Measurements from ENCODE around the gene UNC93A.
"Not testable (repeated sequence)": the region's sequence is repeated elsewhere in the genome, so short reads cannot be mapped to it uniquely, and the experiment has no call there.

The UNC93A gene

DNA sequence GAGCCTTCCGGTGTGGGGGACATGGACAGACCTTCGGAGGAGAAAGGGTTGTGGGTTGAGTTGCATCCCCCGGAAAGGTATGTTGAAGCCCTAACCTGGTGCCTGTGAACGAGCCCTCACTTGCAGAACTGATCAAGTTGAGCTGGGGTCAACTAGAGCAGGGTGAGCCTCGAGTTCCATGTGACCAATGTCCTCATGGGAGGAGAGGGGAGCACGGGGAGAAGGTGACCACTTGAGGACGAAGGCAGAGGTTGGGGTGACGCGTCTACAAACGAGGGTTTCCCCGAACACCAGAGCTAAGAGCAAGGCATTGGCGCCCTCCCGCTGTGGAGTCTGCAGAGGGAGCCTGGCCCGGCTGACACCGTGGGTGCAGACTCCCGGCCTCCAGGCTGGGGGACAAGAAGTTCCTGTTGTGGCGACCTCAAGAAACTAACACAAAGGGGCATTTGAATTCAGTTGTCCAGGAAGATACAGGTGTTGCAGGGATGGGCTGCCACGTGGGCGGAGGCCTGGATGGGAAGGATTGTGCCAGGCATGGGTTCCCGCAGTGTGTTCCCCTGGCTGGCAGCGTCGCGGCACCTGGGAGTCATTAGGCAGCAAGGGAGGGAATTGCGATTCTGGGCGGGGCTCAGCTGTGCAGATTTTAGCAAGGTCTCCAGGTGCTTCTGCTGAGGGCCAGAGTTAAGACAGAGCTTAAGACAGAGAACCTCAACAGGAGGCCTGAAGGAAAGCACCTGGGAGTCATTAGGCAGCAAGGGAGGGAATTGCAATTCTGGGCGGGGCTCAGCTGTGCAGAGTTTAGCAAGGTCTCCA, 20.4 kb upstream of the UNC93A start:
- DNase-seq (ENCODE audit: low read depth) = no peak

DNA sequence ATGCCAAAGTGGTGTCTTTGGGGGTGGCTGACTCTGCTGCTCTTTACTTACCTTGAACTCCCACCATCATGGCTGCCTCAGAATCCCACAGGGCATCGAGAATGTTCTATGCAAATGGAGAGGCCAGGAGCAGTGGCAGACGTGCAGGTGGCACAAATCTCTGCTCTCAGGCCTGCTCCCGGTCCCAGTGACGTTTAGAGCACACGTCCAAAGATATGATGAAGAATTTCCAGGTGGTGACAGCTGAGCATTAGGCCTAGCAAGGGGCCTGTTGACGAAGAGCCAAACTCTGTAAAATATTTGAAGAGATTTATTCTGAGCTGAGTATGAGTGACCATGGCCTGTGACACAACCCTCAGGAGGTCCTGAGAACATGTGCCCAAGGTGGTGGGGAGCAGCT, 19.0 kb upstream of the UNC93A start:
- DNase-seq (ENCODE audit: low read depth) = no peak

DNA sequence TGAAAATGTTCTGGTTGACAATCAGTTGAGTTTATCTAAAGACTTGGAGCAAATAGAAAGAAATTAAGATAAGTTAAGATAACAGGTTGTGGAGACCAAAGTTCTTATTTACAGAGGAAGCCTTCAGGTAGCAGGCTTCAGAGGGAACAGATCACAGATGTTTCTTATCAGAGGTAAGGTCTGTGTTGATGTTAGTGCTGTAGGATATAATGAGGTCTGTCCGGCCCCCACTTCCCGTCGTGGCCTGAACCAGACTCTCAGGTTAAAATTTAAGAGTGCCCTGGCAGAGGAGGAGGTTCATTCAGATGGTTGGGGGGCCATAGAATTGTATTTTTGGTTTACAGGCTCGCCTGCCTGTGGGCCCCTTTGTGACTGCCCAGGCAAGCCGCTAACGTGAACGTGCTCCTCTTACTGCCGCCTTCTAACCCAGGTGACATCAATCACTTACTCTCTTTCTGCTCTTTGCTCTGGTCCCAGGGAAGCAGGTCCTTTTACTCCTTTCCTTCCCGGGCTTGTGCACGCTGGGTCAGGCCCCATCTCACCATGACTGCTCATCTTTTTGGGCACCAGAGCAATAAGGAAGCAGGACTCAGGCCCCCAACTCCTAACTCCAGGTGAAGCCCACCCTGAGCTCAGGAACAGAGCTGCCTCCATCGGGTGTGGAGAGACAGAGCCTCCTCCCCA, 18.3 kb upstream of the UNC93A start:
- DNase-seq (ENCODE audit: low read depth) = no peak

DNA sequence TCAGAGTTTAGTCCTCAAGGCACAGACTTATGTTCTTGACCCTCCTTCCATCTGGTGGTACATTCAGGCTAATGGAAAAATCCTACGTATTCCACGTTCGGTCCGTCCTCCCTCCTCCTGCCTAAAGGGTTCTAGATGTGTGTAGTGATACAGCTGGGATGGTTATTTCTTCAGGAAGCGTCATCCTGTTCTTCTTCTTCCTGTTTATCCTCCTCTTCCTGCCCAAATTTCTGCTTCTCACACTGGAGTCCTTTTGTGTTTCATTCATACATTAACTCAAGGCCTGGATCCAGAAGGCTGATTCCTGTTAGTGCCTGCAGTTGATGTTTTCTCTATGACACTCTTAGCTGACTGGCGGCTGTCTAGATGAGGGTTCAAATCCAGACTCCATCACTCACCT, 16.8 kb upstream of the UNC93A start:
- DNase-seq (ENCODE audit: low read depth) = no peak

DNA sequence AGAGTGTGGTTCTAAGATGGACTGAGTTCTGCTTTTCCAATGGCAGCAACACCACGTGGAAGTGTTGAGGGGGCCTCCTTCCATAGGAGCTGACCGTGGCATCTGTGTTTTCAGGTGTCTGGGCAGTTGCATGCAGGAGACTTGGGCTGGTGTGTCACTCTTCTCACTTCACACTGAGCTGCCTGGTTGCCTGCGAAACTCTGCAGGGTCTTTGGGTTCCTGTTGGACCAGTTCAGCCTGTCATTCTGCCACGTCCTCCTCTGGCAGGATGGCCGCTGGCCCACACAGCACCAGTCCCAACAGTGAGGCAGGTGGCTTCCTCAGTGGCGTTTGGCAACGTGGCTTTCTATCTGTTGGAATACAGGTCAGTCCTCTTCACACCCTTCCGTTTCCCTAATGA, 16.1 kb upstream of the UNC93A start:
- no peak for DNase-seq (ENCODE audit: low read depth)

DNA sequence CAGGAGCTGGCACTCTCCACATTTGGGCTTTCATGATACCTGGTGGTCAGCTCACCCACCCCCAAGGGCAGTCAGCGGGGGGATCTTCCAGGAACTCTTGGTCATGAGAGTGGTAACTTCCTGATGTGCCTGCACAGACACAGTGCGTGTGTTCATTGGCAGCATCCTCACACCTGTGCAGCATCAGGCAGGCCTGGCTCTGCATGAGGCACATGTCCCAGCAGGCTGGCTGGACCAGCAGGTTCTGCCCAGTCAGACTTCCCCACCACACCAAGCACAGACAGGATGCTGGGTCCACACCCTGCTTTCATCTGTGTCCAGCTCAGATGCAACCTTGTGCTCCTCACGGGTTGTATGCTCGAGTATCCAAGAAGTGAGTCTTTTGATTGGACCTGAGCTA, 15.7 kb upstream of the UNC93A start:
- no peak for DNase-seq (ENCODE audit: low read depth)

DNA sequence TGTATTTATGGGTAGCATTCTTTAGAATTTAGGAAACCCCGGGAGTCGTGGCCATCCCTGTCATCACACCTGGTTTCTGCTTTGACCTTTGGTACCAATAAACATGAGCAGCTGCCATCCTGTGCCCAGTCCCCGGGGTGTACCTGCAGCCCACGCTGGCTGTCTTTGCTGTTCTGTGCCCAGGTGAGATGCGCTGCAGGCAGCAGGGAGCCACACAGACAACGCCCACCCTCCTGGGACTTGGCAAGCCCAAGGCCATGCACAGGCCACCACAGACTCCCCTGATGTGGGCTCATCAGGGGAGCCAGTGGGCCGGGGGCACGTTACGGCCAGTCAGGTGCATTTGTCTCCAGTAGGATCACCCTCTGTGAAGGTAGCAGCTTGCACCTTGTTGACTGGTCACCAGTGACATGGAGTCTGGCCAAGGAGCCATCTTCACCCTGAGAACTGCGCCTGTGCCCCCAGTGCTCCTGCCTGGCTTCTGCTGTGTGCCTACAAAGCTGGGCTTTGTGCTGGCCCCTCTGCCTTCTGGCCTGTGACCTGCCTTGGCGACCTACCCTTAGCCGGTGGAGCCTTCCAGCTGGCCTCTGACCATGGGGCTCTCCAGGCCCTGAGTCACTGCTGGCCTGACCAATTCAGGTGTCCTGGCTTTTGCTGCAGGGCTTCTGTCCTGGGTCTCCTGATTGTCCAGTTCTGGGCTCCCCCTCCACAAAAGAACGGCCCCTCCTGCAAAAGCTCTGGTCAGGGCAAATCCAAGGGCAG, 14.2 kb upstream of the UNC93A start:
- no peak for DNase-seq (ENCODE audit: low read depth)

DNA sequence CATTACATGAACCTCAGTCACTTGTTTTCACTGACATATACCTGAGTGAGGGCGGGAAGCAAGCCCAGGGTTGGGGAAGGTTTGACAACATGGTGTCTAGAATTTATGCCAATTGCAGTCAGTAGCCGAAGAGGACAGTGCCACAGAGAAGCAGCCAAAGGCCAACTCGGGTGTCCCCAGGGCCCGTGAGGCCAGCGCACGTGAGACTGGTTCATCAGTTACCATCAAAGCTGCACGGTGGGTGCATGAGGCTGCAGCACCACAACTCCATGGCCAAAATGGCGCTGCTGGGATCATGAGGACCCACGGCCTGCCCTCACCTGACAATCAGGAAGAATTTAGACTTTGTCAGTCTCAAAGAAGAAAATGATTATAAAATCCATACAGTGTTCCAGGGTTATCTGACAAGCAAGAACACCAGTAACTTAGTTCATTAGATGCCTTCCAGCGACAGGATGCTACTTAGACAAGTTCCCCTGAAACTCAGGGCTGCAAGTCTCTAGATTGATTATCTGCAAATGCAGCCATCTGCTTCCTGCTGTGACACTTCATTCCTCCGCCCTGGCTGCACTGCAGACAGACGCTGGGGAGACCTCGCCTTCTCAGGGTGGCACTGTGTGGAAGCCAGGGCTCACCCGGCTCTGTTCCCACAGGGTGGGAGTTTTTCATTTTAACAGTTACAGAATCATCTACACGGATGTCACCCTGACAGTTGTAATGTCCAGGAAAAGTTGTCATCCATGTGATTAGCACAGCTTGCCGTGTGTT, 12.8 kb upstream of the UNC93A start:
- not testable (repeated sequence) for DNase-seq (ENCODE audit: low read depth)

DNA sequence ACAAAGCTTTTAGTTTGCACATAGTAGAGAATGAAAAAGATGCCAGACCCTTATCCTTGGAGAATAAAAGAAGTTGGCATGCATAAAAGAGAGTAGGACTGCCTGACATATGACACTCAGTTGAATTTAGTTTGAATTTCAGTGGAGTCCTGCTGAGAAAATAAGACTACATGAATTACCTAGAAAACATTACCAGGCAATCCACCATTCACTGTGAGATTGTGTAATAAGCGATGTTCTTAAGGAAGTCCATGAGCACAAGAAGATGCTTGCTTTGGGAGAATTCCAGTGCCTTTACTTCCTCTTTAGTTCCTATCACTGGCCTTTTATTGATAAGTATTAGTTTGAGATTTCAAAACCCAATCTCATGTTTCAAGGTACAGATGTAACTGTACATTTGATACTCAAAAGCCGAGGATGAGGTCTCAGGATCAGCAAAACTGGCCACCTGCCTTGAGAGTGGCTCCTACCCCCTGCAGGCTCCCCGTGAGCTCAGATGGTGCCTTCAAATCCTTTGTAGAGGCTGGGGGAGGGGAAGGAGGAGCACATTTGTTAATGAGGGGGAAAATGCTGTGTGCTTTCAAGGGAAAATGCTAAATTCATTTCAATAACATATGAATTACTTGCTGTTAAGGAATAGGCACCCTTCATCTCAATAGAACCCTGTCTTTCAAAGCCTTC, 11.2 kb upstream of the UNC93A start:
- DNase-seq (ENCODE audit: low read depth) = no peak

DNA sequence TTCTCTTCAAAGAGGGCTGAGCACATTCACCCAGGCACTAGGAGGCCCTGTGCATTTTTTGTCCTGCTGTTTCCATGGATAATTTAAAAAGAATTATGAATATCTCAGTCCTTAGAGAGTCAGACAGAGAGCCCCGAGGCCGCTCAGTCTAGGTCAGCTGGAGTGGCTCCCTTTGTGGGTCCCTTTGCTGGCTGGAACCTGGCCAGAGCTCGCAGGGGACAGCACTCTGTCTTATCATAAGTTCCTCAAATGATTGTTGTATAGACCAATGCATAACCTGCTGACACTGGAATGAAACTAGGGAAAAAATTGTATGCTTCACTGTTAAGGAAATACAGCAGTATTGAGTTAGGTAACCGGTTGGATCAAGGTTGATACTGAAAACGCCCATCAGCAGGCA, 10.6 kb upstream of the UNC93A start:
- DNase-seq (ENCODE audit: low read depth) = not testable (repeated sequence)

DNA sequence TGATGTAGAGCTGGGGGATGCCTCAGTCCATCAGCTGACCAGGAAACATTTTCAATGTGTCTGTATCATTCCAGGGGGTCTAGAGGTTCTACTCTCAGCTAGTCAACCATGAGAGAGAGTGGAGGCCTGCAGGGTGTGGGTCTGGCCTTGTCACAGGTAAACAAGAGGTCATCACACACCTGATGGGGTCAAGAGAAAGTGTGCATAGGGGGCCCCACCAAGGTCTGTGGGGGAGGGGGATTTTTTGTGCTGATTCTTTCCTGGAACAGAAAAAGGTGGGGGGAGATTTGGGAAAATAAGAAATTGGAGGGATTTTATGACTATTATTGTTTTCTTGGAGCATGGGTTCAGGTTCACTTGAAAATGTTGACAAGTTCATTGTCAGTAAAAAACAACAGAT, 8.9 kb upstream of the UNC93A start:
- DNase-seq (ENCODE audit: low read depth) = no peak

DNA sequence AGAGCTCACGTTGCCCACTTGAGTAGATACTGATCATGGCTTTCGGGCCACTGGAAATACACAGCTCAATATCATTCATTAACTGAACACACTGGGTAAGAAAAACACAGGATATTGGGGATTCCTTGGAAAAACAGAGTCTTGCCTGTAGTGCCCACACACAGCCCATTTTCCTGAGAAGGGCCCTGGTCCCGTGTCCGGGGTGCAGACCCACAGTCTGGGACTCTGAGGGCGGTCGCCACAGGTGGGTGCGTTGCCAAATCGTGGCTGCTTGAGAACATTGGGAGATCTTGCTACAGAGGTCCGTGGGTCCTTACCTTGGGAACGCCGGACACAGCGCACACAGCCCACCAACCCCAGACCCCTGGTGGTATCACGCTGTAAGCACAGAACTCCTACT, 6.5 kb upstream of the UNC93A start:
- DNase-seq (ENCODE audit: low read depth) = not testable (repeated sequence)

DNA sequence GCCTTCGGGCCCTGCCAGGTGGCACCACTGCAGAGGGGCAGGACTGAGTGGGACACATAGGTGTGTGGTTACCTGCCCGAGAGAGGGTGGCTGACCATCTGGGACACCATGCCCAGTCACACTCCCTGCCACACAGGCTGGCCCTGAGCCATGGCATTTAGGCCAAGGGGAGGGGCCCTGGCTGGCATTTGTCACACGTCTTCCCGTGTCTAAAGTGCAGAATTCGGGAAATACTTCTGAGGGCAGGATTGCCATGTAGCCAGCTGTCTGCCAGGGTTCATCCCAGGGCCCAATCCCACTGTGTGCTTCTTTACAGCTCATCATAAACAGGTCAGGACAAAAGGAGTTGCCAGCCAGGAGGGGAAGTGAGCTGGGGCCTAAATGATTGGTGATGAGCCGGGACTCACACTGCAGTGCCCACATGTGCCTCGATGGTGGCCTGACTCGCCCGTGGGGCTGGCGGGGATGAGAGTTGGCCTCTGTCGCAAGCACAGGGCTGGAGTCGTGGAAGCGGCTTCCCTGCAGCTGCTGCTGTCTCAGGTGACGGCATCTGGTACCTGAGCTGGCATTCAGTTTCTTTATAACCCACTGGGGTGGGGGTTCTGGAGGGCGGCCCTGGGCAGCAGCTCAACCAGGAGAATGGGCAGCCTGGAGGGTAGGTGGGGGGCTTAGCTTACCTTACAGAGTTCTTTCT, 5.9 kb upstream of the UNC93A start:
- no peak for DNase-seq (ENCODE audit: low read depth)

DNA sequence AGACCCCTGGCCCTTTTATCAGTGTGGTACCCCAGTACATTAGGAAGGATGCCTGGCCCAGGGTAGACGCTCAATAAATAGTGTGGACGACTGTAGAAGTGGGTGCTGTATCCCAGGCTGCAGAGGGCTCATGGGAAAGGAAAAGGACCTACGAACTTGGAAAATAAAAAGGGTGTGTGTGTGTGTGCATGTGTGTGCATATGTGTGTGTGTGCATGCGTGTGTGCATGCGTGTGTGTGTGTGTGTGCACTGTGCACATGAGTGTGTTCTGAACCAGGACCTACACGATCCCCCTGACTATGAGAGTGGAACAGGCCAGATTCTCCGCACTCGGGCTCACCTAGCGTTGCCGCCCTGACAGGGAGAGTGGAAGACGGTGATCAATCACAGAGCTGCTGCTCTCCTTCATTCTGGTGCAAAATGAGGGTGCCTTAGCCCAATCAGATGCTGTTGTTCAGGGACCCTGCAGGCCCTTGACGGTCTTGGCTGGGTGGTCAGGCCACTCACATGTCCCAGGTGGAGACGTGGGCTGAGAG, 3.5 kb upstream of the UNC93A start:
- no peak for DNase-seq (ENCODE audit: low read depth)

DNA sequence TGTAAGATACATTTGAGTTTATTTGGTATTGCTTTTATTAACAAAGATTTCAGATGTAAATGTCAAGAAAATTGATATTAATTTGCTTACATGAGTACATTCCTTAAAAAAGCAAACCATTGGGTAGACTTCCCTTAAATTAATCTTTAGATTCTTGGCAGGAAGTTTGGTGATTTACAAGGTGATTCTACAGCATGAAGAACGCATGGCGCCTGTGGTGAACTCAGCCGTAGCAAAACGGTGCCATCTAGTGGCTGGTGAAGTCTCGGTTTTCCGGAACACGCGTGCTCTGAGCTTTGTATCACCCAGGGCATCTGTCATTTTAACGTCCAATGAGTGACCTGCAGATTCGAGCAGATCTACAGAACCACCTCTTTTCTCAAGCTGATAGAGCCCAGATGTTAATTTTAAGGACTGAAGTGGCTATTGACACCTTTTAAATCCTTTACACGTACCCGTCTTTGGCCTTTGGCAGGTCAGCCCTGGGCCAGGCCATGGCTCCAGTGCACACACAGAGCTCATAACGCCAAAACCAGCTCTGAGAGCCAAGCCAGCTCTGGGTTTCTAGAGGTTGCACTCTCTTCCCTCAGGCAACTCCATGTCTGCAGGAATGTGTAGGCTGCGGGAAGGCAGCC, 2.4 kb upstream of the UNC93A start:
- peak; percentile 8 for DNase-seq (ENCODE audit: low read depth)

DNA sequence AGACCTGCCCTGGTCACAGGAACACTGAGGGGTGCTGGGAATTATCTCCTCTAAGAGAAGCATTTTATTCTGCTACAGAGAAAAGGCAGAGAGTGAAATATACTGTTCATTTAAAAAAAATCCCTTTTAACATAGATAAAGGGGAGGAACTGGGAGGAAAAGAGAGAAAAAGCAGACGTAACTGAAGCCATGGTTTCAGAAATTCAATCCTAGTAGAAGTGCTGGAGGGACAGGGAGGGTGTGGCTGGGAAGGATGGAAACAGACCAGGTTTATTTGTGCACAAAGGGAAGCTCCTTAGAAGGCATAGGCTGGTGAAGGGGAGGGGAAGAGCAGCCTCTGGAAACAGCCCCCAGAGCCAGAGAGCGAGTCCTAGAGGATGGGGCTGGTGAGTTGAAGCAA, 1.8 kb upstream of the UNC93A start:
- not testable (repeated sequence) for DNase-seq (ENCODE audit: low read depth)

DNA sequence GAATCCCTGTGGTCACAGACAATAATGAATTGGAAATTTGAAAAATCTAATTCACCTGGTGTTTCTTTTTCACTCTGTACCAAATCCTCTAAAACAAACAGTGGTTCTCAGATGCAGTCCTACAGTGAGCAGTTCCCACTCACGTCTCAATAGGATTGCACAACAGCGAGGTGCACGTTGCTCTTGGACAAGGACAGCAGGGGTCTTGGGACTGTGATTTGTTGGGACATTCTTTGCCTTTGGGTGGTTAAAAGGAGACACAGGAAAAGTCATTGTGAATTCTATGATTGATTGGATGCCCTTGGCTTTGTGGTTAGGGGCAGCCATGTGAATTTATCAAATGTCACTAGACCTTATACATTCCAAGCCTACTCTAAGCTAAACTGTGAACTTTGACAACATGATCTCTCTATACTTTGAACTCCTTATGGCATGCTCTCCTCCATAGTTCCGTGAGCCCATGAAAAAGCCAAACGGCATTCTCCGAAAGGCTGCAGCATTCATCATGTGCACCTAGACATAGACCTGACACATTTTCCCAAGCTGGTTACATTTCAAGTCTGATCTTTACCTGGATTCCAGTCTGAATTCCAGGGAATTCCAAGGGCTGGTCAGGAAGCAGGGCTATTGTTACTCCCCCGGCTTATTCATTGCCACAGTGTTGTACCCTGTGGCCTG, 647 bp downstream of the UNC93A start:
- no peak for DNase-seq (ENCODE audit: low read depth)

DNA sequence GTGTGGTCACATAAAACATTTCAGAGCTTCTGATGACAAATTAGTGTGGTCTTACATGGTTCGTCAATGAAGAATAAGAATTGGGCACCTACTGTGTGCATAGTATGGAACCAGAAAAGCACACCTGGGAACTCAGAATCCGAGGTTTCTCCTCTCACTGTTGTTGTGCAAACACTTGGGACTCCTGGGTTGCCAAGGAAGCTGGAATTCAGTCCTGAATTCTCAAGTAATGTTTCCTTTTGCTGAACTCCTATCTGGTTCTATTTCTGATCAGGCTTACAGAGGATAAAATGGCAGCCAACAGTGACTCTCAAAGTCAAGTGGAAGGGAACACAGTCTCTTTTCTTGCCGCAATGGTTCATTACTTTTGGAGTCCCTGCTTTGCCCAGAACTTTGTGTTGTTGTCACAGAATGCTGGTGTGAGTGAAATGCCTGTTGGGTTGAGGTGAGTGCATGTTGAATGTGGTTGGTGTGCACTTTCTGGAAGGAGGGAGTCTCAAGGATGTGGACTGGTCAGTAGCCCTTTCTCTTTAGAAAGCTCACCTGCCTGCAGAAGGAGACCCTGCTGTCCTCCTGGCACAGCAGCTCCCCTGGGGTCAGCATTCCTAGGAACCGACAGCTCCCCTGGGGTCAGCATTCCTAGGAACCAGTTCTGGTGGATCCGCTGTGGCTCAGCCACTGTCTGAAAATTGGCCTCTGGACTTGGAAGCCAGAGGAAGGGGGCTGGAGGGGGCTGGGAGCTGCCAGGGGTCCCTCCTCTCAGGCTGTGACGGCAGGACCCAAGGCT, 1.4 kb downstream of the UNC93A start:
- no peak for DNase-seq (ENCODE audit: low read depth)

DNA sequence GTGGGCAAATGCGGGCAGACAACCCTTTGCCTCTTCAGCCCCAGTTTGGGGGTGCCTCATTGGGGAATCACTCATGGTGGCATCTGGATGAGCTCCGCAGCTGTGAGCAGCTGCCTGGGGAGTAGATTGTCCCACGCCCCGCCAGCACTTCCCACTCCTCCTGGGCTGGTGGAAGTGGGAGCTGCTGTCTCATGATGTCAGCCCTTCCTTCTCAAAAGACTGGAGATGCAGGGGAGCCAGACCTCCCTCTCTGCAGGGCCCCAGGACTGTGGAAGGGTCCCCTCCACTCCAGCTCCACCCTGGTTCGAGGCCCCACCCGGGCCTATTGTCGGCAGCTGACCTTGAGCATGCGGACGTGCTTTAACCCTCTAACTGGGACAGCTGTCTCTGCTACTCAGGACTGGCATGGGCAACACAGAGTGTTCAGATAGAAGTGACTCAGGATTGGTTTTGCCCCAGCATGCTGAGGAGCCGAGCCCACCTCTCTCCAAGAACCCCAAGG, 2.0 kb downstream of the UNC93A start:
- no peak for DNase-seq (ENCODE audit: low read depth)

Data from EH (cell line).